HepG2 (cell line): ENCODE data around the gene TMEM240. TPM values are rescaled to one million over a fixed set of nuclear protein-coding genes. Genes with fewer than 3 reads are reported as not detected.

Source experiments
- BATF2 ChIP-seq: sonication (generic); formaldehyde crosslinking; IDR thresholded peaks from 2 replicates; pipeline ENCODE4 v1.8.0; 2022; ENCODE audit warnings: mild to moderate bottlenecking, missing genetic modification reagents, moderate library complexity
- BHLHE40 ChIP-seq: IDR thresholded peaks from 2 replicates; pipeline ENCODE4 v1.6.1; 2011; ENCODE audit warnings: low read length, improper control_type of control experiment
- CAMTA2 ChIP-seq: sonication (generic); formaldehyde crosslinking; IDR thresholded peaks from 2 replicates; pipeline ENCODE4 v1.4.0; 2020; ENCODE audit warnings: mild to moderate bottlenecking, missing genetic modification reagents, borderline replicate concordance
- CEBPG ChIP-seq: IDR thresholded peaks from 2 replicates; pipeline ENCODE4 v1.6.1; 2016
- CREB1 ChIP-seq, 2 experiments: fragments of 450-650 bp in 1 of 2; IDR thresholded peaks; 2 replicates each; pipeline ENCODE4 v1.6.1; 2016 to 2017; ENCODE audit warnings: control low read depth in 1 of 2, mild to moderate bottlenecking in 1 of 2, missing compliant biosample characterization in 1 of 2, missing genetic modification characterization in 1 of 2
- HBP1 ChIP-seq: IDR thresholded peaks from 2 replicates; pipeline ENCODE4 v1.6.1; 2016; ENCODE audit warnings: low read depth, control low read depth
- ISL2 ChIP-seq: sonication (generic); formaldehyde crosslinking; IDR thresholded peaks from 2 replicates; pipeline ENCODE4 v1.5.0; 2020; ENCODE audit warnings: missing genetic modification reagents
- KLF13 ChIP-seq: sonication (generic); formaldehyde crosslinking; IDR thresholded peaks from 2 replicates; pipeline ENCODE4 v1.4.0; 2020; ENCODE audit warnings: mild to moderate bottlenecking, missing genetic modification reagents
- MEIS2 ChIP-seq: sonication (generic); formaldehyde crosslinking; IDR thresholded peaks from 2 replicates; pipeline ENCODE4 v1.9.0; 2021; ENCODE audit warnings: mild to moderate bottlenecking, missing genetic modification reagents
- RBM22 ChIP-seq: fragments of 200-400 bp; formaldehyde crosslinking; optimal IDR thresholded peaks from 2 replicates; pipeline ENCODE3; 2017; ENCODE audit warnings: mild to moderate bottlenecking, low read length, moderate library complexity
- RXRA ChIP-seq: sonication (generic); formaldehyde crosslinking; IDR thresholded peaks from 2 replicates; pipeline ENCODE4 v1.5.1; 2020; ENCODE audit warnings: missing genetic modification reagents
- SALL1 ChIP-seq: sonication (generic); formaldehyde crosslinking; IDR thresholded peaks from 2 replicates; pipeline ENCODE4 v1.8.0; 2022; ENCODE audit warnings: mild to moderate bottlenecking, missing genetic modification reagents
- TOE1 ChIP-seq: sonication (generic); formaldehyde crosslinking; IDR thresholded peaks from 2 replicates; pipeline ENCODE4 v1.4.0; 2020; ENCODE audit warnings: mild to moderate bottlenecking, missing genetic modification reagents
- ZNF18 ChIP-seq: sonication (generic); formaldehyde crosslinking; IDR thresholded peaks from 2 replicates; pipeline ENCODE4 v1.8.0; 2022; ENCODE audit warnings: mild to moderate bottlenecking, missing genetic modification reagents; ENCODE audit not compliant: insufficient replicate concordance
- ZNF441 ChIP-seq: sonication (generic); formaldehyde crosslinking; IDR thresholded peaks from 2 replicates; pipeline ENCODE4 v1.7.0; 2021; ENCODE audit warnings: missing genetic modification reagents, borderline replicate concordance
- ZNF503 ChIP-seq: sonication (generic); formaldehyde crosslinking; IDR thresholded peaks from 2 replicates; pipeline ENCODE4 v1.4.0; 2020; ENCODE audit warnings: missing genetic modification reagents
- ZNF563 ChIP-seq: sonication (generic); formaldehyde crosslinking; IDR thresholded peaks from 2 replicates; pipeline ENCODE4 v1.8.0; 2022; ENCODE audit warnings: mild to moderate bottlenecking, moderate library complexity, missing genetic modification reagents
- ZNF724P ChIP-seq: sonication (generic); formaldehyde crosslinking; IDR thresholded peaks from 2 replicates; pipeline ENCODE4 v1.8.0; 2022; ENCODE audit warnings: missing genetic modification reagents, borderline replicate concordance
- ZNF850 ChIP-seq: sonication (generic); formaldehyde crosslinking; conservative IDR thresholded peaks from 2 replicates; pipeline ENCODE4 v1.9.0; 2021; ENCODE audit warnings: mild to moderate bottlenecking, missing genetic modification reagents
- polyA plus RNA-seq, 8 experiments: library from polyadenylated mRNA; depleted of rRNA in 3 of 8; stranded (reverse) in 7 of 8; unstranded in 1 of 8; fragments of >200 nt; fragmentation: Illumina TruSeq in 4 of 8; extraction: Trizol in 4 of 8; gene quantifications; 2 replicates each; pipeline versions ENCODE4 v1.2.1 to v1.2.3, GENCODE V29; 2011 to 2016; ENCODE audit warnings: low read depth in 4 of 8, missing spikeins in 1 of 8, mixed read lengths in 1 of 8; ENCODE audit not compliant: insufficient read depth in 1 of 8
- total RNA-seq, 5 experiments: library from RNA; depleted of rRNA; stranded (reverse); fragments of >200 nt; fragmentation: Illumina TruSeq; extraction: Trizol; gene quantifications; 2 replicates each; pipeline ENCODE4 v1.2.3, GENCODE V29; 2016; ENCODE audit warnings: low read depth in 1 of 5
- TF ChIP-seq, protein P1 (sequence below): sonication (generic); formaldehyde crosslinking; IDR thresholded peaks from 2 replicates; pipeline ENCODE4 v1.8.1; 2022; ENCODE audit warnings: mild to moderate bottlenecking, missing genetic modification reagents
- TF ChIP-seq, protein P2 (sequence below): sonication (generic); formaldehyde crosslinking; IDR thresholded peaks from 2 replicates; pipeline ENCODE4 v1.8.1; 2023; ENCODE audit warnings: missing genetic modification reagents, inconsistent platforms, borderline replicate concordance

The TMEM240 gene
- total and polyA plus RNA-seq, 2 of the 13 experiments (the other 11 are each of a cell fraction or from before 2014, with no cell fraction given) = 0.17 TPM; not detected in 1

DNA sequence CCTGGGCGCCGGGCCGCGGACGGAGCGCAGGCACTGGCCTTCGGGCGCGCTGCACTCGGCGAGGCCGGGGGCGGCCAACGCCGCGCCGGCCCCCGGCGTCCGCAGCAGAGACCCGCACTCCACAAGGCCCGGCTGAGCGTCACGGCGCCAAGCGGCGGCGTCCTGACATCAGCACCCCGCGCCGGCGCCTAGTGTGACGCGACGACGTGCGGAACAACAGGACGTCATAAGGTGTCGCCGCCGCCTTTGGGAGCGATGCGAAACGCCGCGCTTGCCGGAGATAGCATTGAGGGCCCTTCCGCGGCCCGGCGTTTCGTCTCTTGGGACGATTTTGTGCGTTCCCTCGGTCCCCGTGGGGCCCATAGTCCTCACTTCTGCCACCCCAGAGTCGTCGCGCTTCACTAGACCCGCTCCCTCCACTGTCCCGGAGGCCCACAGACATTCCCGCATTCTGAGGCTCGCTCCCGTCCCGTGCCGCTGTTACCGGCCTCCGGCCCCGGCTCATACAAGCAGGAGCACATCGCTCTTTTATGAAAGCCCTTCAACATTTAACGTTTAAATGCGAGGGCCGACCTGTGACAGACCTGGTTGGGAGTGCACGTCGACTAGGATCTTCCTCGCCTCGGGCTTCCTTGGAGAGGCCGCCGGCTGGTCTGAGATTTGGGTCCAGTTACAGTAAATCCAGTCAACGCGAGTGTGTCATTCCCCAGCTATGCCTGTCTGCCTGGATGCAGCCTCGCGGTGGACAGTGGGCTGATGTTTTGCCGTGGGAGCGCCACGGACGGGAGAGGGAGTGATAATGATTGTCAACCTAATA is 34.5 kb upstream of the TMEM240 start, which contains the start of gene SSU72 (continued):
- TF ChIP-seq ZNF503 (CRISPR knock-in tag) = 0 out of 2 replicates have a peak, but pooled peaks have one; percentile 31
- no peak for TF ChIP-seq ZNF850 (CRISPR knock-in tag)
- 0 out of 2 replicates have a peak, but pooled peaks have one; percentile 70 for TF ChIP-seq BATF2 (CRISPR knock-in tag)
- no peak for TF ChIP-seq ZNF563 (CRISPR knock-in tag)
- peak; percentile 24; the same call in 1 of the 2 replicates for TF ChIP-seq BHLHE40
- peak; percentile 99 for TF ChIP-seq CREB1 (IDR thresholded peaks at IDR 0.05)
- TF ChIP-seq CREB1 (CRISPR knock-in tag; IDR thresholded peaks at IDR 0.05) = peak; percentile 99
- peak; percentile 48; the same call in 1 of the 2 replicates for TF ChIP-seq MEIS2 (CRISPR knock-in tag)
- TF ChIP-seq, protein P1, sequence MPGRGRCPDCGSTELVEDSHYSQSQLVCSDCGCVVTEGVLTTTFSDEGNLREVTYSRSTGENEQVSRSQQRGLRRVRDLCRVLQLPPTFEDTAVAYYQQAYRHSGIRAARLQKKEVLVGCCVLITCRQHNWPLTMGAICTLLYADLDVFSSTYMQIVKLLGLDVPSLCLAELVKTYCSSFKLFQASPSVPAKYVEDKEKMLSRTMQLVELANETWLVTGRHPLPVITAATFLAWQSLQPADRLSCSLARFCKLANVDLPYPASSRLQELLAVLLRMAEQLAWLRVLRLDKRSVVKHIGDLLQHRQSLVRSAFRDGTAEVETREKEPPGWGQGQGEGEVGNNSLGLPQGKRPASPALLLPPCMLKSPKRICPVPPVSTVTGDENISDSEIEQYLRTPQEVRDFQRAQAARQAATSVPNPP (CRISPR knock-in tag) = 0 out of 2 replicates have a peak, but pooled peaks have one; percentile 41
- TF ChIP-seq ZNF724P = no peak
- TF ChIP-seq CEBPG (CRISPR knock-in tag) = 0 out of 2 replicates have a peak, but pooled peaks have one; percentile 8
- no peak for TF ChIP-seq ISL2 (CRISPR knock-in tag)
- no peak for TF ChIP-seq KLF13
- TF ChIP-seq ZNF441 (CRISPR knock-in tag) = no peak
- TF ChIP-seq TOE1 (CRISPR knock-in tag) = no peak
- peak; percentile 22; the same call in 1 of the 2 replicates for TF ChIP-seq CAMTA2
- no peak; the same call in 1 of the 2 replicates for TF ChIP-seq RXRA
- TF ChIP-seq RBM22 = no peak
- peak; percentile 64 for TF ChIP-seq SALL1 (CRISPR knock-in tag)
- TF ChIP-seq, protein P2, sequence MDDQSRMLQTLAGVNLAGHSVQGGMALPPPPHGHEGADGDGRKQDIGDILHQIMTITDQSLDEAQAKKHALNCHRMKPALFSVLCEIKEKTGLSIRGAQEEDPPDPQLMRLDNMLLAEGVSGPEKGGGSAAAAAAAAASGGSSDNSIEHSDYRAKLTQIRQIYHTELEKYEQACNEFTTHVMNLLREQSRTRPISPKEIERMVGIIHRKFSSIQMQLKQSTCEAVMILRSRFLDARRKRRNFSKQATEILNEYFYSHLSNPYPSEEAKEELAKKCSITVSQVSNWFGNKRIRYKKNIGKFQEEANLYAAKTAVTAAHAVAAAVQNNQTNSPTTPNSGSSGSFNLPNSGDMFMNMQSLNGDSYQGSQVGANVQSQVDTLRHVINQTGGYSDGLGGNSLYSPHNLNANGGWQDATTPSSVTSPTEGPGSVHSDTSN (CRISPR knock-in tag) = no peak
- TF ChIP-seq HBP1 (CRISPR knock-in tag) = peak; percentile 87; the same call in 1 of the 2 replicates
- no peak for TF ChIP-seq ZNF18 (CRISPR knock-in tag)
